ENCODE data around the gene NXPH4.

NXPH4 gene

GRCh38 chr12:57221169-57221917 lies 4.7 kb downstream of the NXPH4 start:
- no peak for DNase-seq

GRCh38 chr12:57222286-57223190 lies 5.9 kb downstream of the NXPH4 start:
- no peak for DNase-seq

DNA sequence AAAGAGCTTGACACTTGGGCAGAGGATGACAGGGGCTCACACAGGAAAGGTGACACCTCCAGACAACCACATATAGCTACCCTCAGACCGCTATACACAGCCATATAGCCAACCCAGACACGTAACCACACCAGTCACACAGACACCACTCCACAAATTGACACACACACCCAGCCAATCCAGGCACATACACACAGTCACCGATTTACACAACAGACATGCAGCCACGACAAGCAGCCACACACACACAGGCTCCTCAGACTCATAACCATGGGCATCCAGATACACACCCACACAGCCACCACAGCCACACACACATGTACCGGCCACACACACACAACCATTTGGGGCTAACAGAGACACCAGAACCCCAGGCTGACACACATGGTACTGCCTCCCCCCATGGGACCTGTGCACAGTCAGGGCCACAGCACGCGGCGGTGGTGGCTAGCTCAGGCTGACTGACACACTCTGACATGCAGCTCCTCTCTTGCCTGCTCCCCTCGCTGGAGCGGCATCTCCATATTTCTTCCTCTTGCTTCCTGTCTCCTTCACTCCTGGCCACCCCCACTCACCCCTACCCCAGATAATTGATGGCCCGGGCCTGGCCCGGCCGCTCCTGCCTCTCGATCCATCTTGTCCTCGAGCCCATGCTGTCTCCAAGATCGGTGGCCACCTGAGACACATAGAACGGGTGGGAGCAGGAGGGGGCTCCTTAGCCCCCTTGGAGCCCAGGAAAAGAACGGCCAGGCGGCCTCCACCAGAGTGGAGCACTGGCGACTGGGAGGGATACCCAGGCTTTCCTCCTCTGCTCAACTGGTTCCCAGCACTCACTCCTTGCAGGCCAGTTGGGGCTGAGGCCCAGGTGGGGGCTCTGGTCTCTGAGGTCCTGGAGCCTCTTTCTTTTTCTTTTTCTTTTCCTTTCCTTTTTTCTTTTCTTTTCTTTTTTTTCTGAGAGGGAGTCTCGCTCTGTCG lies 6.9 kb downstream of the NXPH4 start:
- DNase-seq: no peak

- no peak for DNase-seq
Measured at GRCh38 chr12:57224278-57224972, 7.8 kb downstream of the NXPH4 start.

DNA sequence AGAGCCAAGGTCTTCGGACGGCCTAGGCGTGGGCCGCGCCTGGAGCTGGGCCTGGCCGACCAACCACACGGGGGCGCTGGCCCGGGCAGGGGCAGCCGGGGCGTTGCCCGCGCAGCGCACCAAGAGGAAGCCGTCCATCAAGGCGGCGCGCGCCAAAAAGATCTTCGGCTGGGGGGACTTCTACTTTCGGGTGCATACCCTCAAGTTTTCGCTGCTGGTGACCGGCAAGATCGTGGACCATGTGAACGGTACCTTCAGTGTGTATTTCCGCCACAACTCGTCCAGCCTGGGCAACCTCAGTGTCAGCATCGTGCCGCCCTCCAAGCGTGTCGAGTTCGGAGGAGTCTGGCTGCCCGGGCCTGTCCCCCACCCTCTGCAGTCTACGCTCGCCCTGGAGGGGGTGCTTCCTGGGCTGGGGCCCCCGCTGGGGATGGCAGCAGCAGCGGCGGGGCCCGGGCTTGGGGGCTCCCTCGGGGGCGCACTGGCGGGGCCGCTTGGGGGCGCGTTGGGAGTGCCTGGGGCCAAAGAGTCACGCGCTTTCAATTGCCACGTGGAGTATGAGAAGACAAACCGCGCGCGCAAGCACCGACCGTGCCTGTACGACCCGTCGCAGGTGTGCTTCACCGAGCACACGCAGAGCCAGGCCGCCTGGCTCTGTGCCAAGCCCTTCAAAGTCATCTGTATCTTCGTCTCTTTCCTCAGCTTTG lies 8.5 kb downstream of the NXPH4 start:
- peak; percentile 79 for DNase-seq

GRCh38 chr12:57225680-57226210 lies 9.2 kb downstream of the NXPH4 start:
- no peak for DNase-seq

- DNase-seq: no peak
Measured at GRCh38 chr12:57226588-57227314, 10.2 kb downstream of the NXPH4 start.

GRCh38 chr12:57227315-57228115 lies 10.9 kb downstream of the NXPH4 start:
- DNase-seq: no peak

DNA sequence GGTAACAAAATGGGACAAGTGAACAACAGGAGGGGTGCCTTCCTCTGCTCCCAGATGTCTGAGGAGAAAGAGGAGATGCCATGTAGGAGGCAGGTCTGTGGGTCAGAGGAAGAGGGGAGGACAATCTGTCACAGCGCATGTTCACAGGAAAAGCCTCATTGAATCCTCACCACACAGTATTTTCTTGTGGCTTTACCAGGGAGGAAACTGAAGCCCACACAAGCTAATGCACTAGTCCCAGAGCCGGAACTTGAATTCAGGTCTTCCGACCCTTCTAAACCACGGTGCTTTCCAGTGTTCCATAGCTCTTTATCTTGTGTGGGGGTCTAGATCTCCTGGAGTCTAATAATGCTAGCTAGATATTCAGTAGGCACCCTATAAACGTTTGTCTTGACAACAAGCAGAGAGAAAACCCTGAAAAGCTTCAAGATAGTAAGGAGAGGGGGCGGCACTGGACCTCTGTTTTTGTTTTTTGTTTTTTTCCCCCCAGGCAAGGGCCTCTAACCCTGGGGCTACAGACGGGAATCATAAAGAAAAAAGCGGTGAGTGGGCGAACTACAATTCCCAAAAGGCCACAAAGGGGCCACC lies 12.5 kb downstream of the NXPH4 start:
- peak; percentile 65 for DNase-seq

DNA sequence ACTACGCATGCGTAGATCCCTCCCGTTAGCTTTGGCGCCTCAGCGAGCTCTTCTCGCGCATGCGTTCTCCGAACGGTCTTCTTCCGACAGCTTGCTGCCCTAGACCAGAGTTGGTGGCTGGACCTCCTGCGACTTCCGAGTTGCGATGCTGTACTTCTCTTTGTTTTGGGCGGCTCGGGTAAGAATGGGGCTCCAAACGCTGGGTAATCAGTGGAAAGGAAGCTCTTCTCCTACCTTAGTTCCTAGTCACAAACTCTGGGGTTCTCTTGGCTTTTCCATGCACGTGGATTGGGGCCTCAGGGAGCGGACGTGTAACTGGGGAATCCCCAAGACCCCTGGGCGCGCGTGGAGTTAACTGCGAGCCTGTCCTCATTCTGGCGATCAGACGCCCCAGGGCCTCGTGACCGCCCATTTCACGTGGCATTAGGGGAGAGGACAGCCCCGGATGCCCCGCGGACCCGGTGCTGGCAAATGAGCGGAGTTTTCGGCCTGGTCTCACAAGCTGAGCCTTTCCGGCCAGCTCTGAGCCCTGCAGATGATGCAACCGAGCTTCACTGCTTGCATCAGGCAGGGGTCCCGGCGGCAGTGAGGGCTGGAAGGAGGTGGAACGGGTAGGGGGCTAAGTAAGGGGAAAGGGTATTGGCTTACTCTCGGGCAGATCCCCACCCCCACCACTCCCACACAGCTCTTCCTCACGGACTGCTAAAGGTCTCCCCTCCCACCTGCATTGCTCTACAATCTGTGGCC lies 13.2 kb downstream of the NXPH4 start, which contains the start of gene SHMT2:
SHMT2 (plus strand) TSS at position 78 of the 747 bp plus-strand sequence; CDS start at position 146, 68 bp downstream.
- DNase-seq: peak; percentile 98

DNA sequence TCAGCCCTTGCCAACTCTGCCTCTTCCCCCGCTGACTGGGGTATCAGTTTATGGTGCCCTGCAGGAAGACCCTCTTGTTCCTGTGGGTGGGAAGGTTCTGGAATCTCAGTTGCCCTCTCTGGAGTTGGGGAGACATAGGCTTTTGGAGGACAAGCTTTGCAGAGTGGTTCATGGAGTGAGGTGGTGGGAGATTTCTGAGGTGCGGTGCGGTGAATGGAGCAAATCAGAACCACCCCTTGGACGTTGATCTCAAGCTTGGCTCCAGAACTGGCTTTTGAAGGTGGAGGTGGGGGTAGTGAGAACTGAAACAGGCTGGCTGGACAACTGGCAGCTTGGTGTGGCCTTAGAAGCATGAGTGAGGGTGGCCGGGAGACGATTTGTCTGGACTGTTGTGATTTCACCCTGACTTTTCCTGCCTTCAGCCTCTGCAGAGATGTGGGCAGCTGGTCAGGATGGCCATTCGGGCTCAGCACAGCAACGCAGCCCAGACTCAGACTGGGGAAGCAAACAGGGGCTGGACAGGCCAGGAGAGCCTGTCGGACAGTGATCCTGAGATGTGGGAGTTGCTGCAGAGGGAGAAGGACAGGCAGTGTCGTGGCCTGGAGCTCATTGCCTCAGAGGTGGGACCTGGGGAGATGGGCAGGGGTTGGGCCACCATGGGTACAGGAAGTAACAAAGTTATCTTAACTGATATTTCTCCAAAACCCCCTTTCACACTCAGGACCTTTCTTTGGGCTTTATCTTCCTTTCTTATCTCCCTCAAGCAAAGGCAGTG lies 14.0 kb downstream of the NXPH4 start:
- DNase-seq: no peak

DNA sequence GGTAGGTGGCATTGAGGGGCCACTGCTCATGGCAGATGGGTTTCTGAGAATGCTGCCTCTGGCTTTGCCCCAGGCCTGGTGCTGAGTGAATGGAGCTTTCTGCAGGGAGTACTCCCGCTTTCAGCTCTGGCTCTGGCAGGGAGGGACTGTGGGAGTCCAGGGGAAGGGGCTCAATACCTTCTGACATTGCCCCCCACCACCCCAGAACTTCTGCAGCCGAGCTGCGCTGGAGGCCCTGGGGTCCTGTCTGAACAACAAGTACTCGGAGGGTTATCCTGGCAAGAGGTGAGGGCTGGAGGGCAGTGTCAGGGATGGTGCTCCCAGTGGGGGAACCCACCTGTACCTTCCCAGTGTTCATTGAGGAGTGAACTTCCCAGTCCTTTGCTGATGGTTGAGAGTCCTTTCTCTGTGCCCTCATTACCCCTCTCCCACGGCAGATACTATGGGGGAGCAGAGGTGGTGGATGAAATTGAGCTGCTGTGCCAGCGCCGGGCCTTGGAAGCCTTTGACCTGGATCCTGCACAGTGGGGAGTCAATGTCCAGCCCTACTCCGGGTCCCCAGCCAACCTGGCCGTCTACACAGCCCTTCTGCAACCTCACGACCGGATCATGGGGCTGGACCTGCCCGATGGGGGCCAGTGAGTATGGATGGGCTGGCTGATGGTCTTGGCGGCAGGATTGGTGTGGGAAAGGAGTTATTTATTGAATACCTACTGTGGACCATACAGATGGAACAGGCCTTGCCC lies 14.9 kb downstream of the NXPH4 start:
- DNase-seq: no peak

- DNase-seq: no peak
Measured at GRCh38 chr12:57232156-57232756, 15.7 kb downstream of the NXPH4 start.

- no peak for DNase-seq
Measured at GRCh38 chr12:57233357-57234232, 17.0 kb downstream of the NXPH4 start.

GRCh38 chr12:57234233-57234570 lies 17.6 kb downstream of the NXPH4 start:
- DNase-seq: no peak
